Kidney tubule cell (primary cell): ENCODE results near the gene BCL2A1.
"Not testable (repeated sequence)": the region's sequence is repeated elsewhere in the genome, so short reads cannot be mapped to it uniquely, and the experiment has no call there.

Experiments used
- DNase-seq: peaks from one replicate; pipeline ENCODE4 v3.0.0-alpha.2; 2018; ENCODE audit warnings: low spot score

The BCL2A1 gene

DNA sequence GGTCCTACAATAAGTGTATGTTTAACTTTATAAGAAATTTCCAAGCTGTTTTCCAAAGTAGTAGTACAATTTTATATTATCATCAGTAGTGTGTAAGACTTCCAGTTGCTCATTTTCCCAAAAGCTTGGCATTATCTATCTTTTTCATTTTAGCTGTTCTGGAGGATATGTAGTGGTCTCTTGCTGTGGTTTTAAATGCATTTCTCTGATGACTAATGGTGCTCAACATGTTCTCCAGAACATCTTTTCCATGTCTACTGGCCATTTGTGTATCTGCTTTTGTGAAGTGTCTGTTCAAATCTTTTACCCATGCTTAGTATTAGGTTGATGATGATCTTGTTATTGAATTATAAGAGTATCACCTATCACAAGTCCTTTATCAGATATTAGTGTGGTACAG, 13.3 kb downstream of the BCL2A1 start:
- DNase-seq, result no peak

DNA sequence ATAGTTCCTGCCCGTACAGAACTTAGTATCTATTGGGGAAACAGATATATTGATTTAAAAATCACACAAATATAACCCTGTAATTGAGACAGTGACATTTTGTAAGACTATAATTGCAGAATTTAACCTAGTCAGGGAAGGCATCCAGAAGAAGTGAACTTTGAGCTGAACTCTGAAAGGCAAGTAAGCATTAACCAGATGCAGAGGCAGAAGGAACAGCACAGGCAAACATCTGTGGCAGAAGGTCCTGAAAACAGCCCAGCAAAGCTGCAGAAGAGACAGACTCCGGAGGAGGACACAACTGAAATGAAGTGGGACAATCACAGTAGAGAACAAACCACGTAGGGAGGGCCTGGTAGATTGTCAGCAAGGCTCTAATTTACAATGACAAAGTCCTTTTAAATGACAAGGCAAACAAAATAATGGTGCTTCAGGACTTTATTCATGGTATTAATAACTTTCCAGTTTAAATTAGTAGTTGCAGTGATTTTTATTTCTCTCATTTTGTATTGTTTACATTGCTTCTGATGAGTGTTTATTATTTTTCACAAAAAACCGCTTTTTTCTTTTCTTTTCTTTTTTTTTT, 14.5 kb downstream of the BCL2A1 start:
- DNase-seq, result no peak

DNA sequence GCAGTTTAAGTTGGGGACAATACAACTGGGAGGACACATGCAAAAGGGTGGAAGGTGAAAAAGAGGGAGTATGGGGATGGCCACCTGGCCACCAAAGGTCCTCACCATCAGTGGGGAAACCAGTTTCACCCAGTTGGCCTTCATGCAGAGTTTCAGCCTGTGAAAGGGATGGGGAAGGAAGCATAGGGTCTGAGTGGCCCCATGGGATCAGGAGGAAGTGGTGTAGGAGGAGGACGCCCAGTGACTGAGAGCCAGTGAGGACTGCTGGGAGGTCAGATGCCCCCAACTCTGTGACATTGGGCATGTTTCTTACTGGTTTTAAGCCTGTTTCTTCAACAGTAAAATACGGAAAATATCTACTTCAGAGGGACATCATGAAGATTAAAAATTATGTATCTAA, 16.3 kb downstream of the BCL2A1 start:
- no peak for DNase-seq

- DNase-seq, result no peak
Measured at GRCh38 chr15:79953951-79954444, 17.0 kb downstream of the BCL2A1 start.

DNA sequence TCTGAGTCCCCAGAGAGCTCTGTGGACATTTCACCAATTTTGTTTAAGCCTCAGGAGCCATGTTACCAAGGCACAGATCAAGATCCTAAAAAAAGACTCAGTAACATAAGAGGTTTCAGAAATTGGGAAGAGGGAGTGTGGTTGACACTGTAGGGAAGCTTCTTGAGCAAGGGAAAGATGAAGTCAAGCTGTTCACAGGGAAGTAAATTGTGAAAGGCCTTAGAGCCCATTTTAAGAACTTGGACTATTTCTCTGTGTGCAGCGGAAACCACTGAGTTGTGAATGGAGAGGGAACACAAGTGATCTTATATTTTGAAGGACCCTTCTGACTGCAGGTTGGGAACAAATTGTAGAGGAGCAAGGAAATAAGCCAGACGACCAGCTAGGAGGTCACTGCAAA, 18.7 kb downstream of the BCL2A1 start:
- DNase-seq, result no peak

GRCh38 chr15:79950247-79950646, 20.7 kb downstream of the BCL2A1 start:
- no peak for DNase-seq

- no peak for DNase-seq
Measured at GRCh38 chr15:79948761-79949160, 22.2 kb downstream of the BCL2A1 start.

GRCh38 chr15:79948095-79948695, 22.8 kb downstream of the BCL2A1 start:
- DNase-seq, result peak; percentile 62

- no peak for DNase-seq
Measured at GRCh38 chr15:79947009-79947408, 24.0 kb downstream of the BCL2A1 start.

GRCh38 chr15:79944622-79945021, 26.4 kb downstream of the BCL2A1 start:
- no peak for DNase-seq

- DNase-seq, result peak; percentile 69
Measured at GRCh38 chr15:79943820-79944219, 27.2 kb downstream of the BCL2A1 start.

- DNase-seq, result peak; percentile 61
Measured at GRCh38 chr15:79942741-79943481, 28.1 kb downstream of the BCL2A1 start.

- DNase-seq, result no peak
Measured at GRCh38 chr15:79939399-79939798, 31.6 kb downstream of the BCL2A1 start.

DNA sequence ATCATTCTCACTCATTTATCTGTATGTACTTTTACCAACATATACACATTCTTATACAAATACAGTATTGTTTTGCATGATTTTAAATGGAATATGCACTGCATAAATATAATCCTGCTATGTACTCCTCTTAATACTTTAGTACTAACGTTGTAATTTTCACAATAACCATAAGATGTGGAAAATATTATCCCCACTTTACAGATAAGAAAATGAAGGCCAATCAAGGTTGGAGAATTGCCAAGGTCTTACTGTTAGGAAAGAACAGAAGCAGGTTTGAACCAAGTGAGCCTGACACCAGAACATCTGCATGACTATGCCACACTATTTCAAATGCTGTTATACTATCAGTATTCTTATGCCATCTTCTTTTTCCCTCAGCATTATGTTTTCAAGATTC, 32.9 kb downstream of the BCL2A1 start:
- DNase-seq, result no peak

- peak; percentile 32 for DNase-seq
Measured at GRCh38 chr15:79935556-79936201, 35.3 kb downstream of the BCL2A1 start.

DNA sequence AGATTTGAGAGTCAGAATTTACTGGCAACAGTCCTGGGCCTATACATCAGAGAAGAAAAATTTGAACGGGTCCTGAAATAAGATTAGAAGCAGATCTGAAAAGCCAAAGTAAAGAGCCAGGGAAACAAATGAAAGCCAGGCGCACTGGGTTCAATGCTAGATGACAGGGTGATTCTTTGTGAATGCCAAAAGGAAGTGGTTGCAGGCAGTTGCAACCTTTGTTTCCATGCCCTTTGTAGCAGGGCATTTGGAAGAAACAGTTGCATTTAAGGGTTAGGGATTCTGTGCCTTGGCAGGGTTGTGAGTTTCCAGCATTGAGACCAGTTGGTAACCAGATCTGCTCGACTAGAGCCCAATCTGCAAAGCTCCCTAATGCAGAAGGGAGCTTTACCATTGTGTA, 37.8 kb downstream of the BCL2A1 start:
- DNase-seq, result no peak

DNA sequence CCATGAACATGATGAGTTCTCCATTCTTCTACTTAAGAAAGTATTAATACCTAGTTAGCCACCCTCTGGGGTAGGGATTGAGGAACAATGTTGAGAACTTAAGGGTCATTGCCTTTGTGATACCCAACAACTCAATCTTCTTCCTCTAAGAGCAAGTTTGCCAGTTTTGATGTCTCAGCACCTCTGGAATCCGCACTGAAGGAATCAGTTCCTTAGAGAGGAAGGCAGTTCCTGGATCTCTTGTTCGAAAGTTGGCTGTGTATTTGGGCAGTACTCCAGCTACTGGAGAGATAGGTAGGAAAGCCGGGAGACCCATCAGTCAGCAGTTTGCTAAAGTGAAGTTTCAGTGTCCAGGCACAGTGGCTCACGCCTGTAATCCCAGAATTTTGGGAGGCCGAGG, 38.5 kb downstream of the BCL2A1 start:
- DNase-seq, result no peak

DNA sequence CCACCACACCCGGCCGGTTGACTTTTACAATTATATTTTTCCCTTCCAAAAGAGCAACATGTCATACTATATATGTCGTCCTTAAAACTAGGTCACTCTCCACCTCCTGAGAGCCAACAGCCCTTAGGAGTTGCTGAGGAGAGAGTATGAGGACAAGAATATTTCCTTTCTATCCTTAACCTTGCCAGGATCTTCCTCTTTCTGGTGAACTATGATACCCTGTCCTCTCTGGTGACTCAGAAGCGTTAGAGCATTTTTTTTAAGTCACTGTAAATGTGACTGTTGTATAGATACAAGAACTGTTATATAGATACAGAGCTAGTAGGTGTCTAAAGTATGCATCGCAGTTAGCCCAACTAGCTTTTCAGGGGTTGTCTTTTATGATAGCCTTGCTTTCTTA, 40.5 kb downstream of the BCL2A1 start:
- no peak for DNase-seq

DNA sequence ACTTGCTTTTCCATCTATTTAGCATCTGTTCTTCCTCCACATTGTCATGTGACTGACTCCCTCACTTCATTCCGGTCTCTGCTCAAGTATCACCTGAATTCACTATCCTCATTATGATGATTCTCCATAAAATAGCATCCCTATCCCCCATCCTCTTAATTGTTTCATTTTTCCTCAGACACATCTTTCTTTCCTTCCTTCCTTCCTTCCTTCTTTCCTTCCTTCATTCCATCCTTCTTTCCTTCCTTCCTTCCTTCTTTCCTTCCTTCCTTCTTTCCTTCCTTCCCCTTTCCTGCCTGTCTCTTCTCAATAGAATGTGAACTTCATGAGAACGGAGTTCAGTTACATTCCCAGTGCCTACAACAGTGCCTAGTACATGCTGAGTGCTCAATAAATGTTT, 41.6 kb downstream of the BCL2A1 start:
- DNase-seq, result no peak

GRCh38 chr15:79926116-79926515, 44.9 kb downstream of the BCL2A1 start:
- DNase-seq, result not testable (repeated sequence)

DNA sequence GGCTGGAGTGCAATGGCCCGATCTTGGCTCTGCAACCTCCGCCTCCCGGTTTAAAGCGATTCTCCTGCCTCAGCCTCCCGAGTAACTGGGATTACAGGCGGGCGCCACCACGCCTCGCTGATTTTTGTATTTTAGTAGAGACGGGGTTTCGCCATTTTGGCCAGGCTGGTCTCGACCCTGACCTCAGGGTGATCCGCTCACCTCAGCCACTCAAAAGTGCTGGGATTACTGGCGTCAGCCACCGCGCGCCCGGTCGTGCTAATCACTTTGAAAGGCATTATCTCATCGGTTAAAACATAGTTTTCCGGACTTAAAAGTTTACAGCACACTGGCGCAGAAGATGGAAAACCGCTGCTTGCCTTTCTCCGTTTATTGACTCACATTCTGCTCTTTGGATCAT, 46.6 kb downstream of the BCL2A1 start:
- no peak for DNase-seq

DNA sequence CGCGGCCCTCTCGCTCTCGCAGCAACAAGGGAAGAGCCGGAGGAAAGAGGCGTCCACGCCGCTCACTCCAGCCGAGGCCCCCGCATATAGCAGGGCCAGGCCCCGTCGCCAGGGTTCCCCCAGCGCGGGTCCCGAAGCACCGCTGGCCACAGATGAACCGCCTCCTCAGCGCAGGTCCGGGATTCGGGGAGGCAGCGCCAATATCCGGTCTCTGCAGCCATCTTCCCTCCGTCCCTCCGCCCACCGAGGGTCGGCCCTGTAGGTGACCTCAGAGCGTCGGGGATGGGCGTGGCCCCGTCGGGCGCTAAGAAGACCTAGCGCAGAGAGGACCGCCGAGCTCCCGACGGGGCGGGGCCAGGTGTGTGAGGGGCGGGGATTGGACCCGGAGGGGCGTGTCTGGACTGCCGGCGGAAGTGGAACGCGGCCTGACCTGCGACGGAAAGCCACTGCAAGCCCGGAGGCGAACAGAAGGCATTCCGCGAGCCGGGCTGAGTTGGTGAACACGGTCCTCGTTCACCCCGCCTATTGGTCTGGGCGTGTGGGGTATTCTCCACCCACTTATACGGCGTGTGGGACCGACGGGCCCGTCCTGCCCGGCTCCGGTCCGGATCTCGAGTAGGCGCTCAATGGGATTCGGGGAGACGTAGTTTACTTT, 47.4 kb downstream of the BCL2A1 start:
- DNase-seq, result peak; percentile 99
